IMR-90 (cell line): ENCODE data around the gene RXRB.

Experiments used
- CTCF ChIP-seq: conservative IDR thresholded peaks from 2 replicates; pipeline ENCODE4 v1.5.1; 2012; ENCODE audit warnings: mild to moderate bottlenecking, low read depth, low read length, improper control_type of control experiment
- POLR2A ChIP-seq: IDR thresholded peaks from 2 replicates; pipeline ENCODE4 v1.6.1; 2012; ENCODE audit warnings: mild to moderate bottlenecking, low read depth, low read length

GRCh38 chr6:33235221-33235634 is 34.8 kb upstream of the RXRB start:
- no peak for TF ChIP-seq POLR2A
- TF ChIP-seq CTCF = no peak
